ENCODE measurements around the gene ZACN. TPM values are rescaled to one million over a fixed set of nuclear protein-coding genes. Genes with fewer than 3 reads are reported as not detected.

Gene ZACN
- total RNA-seq, 4 donors from 2014 or later, result not detected

DNA sequence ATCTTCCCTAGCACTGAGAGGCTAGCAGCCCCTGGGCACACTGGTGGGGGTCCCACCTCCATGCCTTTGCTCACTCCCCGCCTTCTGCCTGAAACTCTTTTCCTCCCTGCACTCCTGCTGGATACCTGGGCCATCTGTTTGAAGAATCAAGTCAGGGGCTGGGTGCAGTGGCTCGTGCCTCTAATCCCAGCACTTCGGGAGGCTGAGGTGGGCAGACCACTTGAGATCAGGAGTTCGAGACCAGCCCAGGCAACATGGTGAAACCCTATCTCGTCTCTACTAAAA lies 46.4 kb downstream of the ZACN start:
- Histone ChIP-seq H3K27ac (no peak overlapping the region), H3K27me3 (no peaks in the 10 kb centered on the region), H3K9me3 (no peaks in the 10 kb centered on the region), H3K4me1 (no peaks in the 10 kb centered on the region), H3K36me3 (no peaks in the 10 kb centered on the region), H3K4me3 (no peak overlapping the region)
- no peak for TF ChIP-seq POLR2A (IDR thresholded peaks at IDR 0.05)
- no peak for TF ChIP-seq CTCF (IDR thresholded peaks at IDR 0.05)
- intact Hi-C loops (cut with DNase I; ENCODE audit: low total_unique reads), result no loop called here
- DNase-seq, result no peak

DNA sequence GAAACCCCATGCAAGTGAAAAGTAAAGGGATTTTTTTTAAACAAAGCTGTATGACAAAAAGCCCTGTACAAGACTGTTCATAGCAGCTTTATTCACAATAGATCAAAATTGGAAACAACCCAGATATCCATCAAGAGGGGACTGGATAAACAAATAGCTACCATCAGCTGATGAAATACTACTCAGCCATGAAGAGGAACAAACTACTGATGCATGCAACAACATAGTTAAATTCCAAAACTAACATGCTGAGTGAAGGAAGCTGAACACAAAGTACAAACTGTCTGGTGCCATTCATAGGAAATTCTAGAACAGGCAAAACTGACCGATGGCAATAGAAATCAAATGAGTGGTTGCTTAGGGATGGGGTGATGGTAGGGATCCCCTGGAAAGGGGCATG lies 46.9 kb downstream of the ZACN start:
- Histone ChIP-seq H3K4me3 (no peak overlapping the region), H3K36me3 (no peaks in the 10 kb centered on the region), H3K9me3 (no peaks in the 10 kb centered on the region), H3K4me1 (no peaks in the 10 kb centered on the region), H3K27ac (no peak overlapping the region), H3K27me3 (no peaks in the 10 kb centered on the region)
- intact Hi-C loops (cut with DNase I; ENCODE audit: low total_unique reads), result no loop called here
- TF ChIP-seq CTCF (IDR thresholded peaks at IDR 0.05), result no peak
- TF ChIP-seq POLR2A (IDR thresholded peaks at IDR 0.05), result no peak
- no peak for DNase-seq

- Histone ChIP-seq H3K4me3 (no peak overlapping the region), H3K27me3 (peaks cover 0 to 5% of the 10 kb centered on the region in 2 donors), H3K4me1 (no peaks in the 10 kb centered on the region), H3K27ac (no peak overlapping the region), H3K9me3 (no peaks in the 10 kb centered on the region), H3K36me3 (no peaks in the 10 kb centered on the region)
- intact Hi-C loops (cut with DNase I; ENCODE audit: low total_unique reads), result no loop called here
- no peak for DNase-seq
- TF ChIP-seq POLR2A (IDR thresholded peaks at IDR 0.05), result no peak
- TF ChIP-seq CTCF (IDR thresholded peaks at IDR 0.05), result no peak
Observed at GRCh38 chr17:76130473-76130872, 51.5 kb downstream of the ZACN start.

DNA sequence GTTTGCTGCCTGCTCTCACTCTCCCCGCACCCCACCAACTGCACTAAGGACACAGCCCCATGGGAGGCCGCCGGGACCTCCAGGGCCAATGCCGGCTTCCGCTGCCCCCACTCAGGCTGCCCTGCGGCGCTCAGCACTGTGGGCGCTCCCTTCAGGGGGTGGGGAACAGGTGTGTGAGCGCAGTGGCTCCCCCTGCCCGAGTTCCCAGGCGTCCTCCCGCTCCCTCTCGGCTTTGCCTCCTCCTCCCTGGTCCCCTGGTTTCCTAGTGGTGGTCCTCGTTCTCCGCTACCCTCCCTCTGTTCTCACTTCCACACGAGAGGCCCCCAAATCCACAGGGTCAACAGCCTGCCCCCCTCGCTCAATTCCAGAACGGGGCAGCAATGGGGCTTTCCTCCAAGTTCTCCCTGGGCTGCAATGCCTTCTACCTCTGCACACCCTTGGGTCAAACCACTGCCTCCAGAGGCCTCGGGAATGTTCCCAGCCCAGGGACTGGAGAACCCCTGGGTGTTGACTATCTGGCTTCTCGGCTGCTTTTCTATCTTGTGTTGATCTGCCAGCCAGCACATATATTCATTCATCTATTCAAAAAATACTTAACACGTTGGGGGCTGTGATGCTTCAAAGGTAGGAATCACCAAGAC lies 52.2 kb downstream of the ZACN start:
- Histone ChIP-seq H3K36me3 (no peaks in the 10 kb centered on the region), H3K9me3 (no peaks in the 10 kb centered on the region), H3K27ac (no peak overlapping the region), H3K4me3 (no peak overlapping the region), H3K27me3 (peaks cover 0 to 5% of the 10 kb centered on the region in 2 donors), H3K4me1 (no peaks in the 10 kb centered on the region)
- intact Hi-C loops (cut with DNase I; ENCODE audit: low total_unique reads), result no loop called here
- TF ChIP-seq CTCF (IDR thresholded peaks at IDR 0.05) (no peak), POLR2A (IDR thresholded peaks at IDR 0.05) (no peak)
- DNase-seq, result no peak

DNA sequence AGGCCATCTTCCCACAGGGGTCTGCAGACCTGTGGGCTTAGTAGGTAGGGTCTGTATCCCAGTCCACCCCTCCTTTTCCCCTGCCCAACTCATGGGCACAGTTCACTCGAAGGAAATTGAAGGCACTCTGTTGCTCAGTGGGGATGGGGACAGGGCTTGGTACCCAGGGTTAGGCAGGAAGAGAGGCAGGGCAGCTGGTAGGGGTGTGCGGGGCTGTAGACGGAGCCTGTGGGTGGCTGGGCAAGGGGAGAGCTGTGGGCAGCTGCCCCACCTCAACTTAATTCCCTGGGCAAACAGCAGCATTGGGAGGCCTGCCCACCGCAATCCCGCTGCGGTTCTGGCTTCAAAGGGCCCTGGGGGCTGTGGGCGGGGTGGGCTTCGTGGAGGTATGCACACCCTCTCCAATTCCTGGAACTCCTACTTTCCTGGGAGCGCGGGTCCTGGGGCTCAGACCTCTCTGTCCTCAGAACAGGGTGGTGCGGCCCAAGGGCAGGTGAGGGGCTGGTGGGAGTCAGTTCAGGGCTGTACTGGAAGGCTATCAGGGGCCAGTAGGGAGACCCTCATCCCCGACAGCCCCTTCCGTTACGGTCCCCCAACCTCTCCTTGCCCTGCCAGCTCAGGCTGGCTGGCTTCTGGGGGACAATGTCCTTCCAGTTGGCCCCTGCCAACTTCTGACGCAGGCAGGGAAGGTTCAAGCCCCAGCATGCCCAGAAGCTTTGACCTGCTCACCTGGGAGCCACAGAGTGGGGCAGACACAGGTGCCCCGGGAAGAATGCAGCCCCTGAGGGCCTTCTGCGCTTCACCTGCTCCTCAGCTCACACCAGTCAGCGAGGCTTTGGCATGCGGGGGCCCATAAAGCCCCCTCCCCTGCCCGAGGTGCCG lies 53.0 kb downstream of the ZACN start:
- intact Hi-C loops (cut with DNase I; ENCODE audit: low total_unique reads), result no loop called here
- TF ChIP-seq CTCF (IDR thresholded peaks at IDR 0.05), result no peak
- TF ChIP-seq POLR2A (IDR thresholded peaks at IDR 0.05), result no peak
- no peaks in the 10 kb centered on the region for H3K9me3 ChIP-seq
- H3K36me3 ChIP-seq, result no peaks in the 10 kb centered on the region
- no peaks in the 10 kb centered on the region for H3K4me1 ChIP-seq
- DNase-seq, result no peak
- peaks cover 0 to 8% of the 10 kb centered on the region in 2 donors for H3K27me3 ChIP-seq
- no peak overlapping the region for H3K4me3 ChIP-seq
- H3K27ac ChIP-seq, result no peak overlapping the region

Data from uterus (tissue), 4 donors.